Measurements from ENCODE around the gene TBX18.

Gene TBX18
- long read RNA-seq, donor 1, full-length matches to known transcripts: 2 of 2 reads
- long read RNA-seq, donor 1, partial matches to known transcripts: 0 of 2 reads
- long read RNA-seq, donor 1, other reads (novel, unspliced or antisense): 0 of 2 reads
- long read RNA-seq, donor 2, full-length matches to known transcripts: 1 of 1 reads
- long read RNA-seq, donor 2, partial matches to known transcripts: 0 of 1 reads
- long read RNA-seq, donor 2, other reads (novel, unspliced or antisense): 0 of 1 reads
- long read RNA-seq, donor 3: 0 reads
- long read RNA-seq, donor 4, full-length matches to known transcripts: 1 of 1 reads
- long read RNA-seq, donor 4, partial matches to known transcripts: 0 of 1 reads
- long read RNA-seq, donor 4, other reads (novel, unspliced or antisense): 0 of 1 reads
- long read RNA-seq, donor 5: 0 reads
- long read RNA-seq, donor 6: 0 reads
- long read RNA-seq, donor 7, full-length matches to known transcripts: 2 of 2 reads
- long read RNA-seq, donor 7, partial matches to known transcripts: 0 of 2 reads
- long read RNA-seq, donor 7, other reads (novel, unspliced or antisense): 0 of 2 reads
- long read RNA-seq, donor 8, full-length matches to known transcripts: 5 of 5 reads
- long read RNA-seq, donor 8, partial matches to known transcripts: 0 of 5 reads
- long read RNA-seq, donor 8, other reads (novel, unspliced or antisense): 0 of 5 reads

GRCh38 chr6:84764332-84765049 is at the start of gene TBX18:
TBX18 (minus strand) TSS chr6:84764598; CDS start chr6:84764181, 417 bp downstream.
- DNase-seq: peak; percentile 83

GRCh38 chr6:84811351-84811750 is 47.0 kb upstream of the TBX18 start:
- DNase-seq: no peak

- no peak for DNase-seq
Observed at GRCh38 chr6:84809455-84809854, 45.1 kb upstream of the TBX18 start.

- DNase-seq: no peak
Observed at GRCh38 chr6:84808491-84809061, 44.2 kb upstream of the TBX18 start.

GRCh38 chr6:84805145-84805544 is 40.7 kb upstream of the TBX18 start:
- DNase-seq: no peak

- no peak for DNase-seq
Observed at GRCh38 chr6:84804720-84805119, 40.3 kb upstream of the TBX18 start.

- no peak for DNase-seq
Observed at GRCh38 chr6:84801250-84801649, 36.9 kb upstream of the TBX18 start.

- no peak for DNase-seq
Observed at GRCh38 chr6:84798257-84798656, 33.9 kb upstream of the TBX18 start.

GRCh38 chr6:84796343-84796742 is 31.9 kb upstream of the TBX18 start:
- DNase-seq: no peak

- DNase-seq: no peak
Observed at GRCh38 chr6:84791927-84792326, 27.5 kb upstream of the TBX18 start.

GRCh38 chr6:84791233-84791632 is 26.8 kb upstream of the TBX18 start:
- DNase-seq: no peak

- DNase-seq: no peak
Observed at GRCh38 chr6:84789170-84789569, 24.8 kb upstream of the TBX18 start.

- no peak for DNase-seq
Observed at GRCh38 chr6:84788689-84789088, 24.3 kb upstream of the TBX18 start.

- DNase-seq: no peak
Observed at GRCh38 chr6:84785671-84786070, 21.3 kb upstream of the TBX18 start.

- DNase-seq: no peak
Observed at GRCh38 chr6:84779917-84780316, 15.5 kb upstream of the TBX18 start.

GRCh38 chr6:84779380-84779779 is 15.0 kb upstream of the TBX18 start:
- no peak for DNase-seq

- no peak for DNase-seq
Observed at GRCh38 chr6:84777888-84778287, 13.5 kb upstream of the TBX18 start.

- no peak for DNase-seq
Observed at GRCh38 chr6:84776392-84776791, 12.0 kb upstream of the TBX18 start.

- no peak for DNase-seq
Observed at GRCh38 chr6:84775751-84776150, 11.4 kb upstream of the TBX18 start.

GRCh38 chr6:84774985-84775284 is 10.5 kb upstream of the TBX18 start:
- no peak for DNase-seq

- peak; percentile 79 for DNase-seq
Observed at GRCh38 chr6:84774157-84774984, 10.0 kb upstream of the TBX18 start.
